DND-41 (cell line): ENCODE data around the gene ENTPD8.

Experiments
- ATAC-seq: fragments of 200-7000 bp; cut with Tn5 transposase; 3 replicates; pipeline ENCODE4 v1.9.1; 2021; ENCODE audit warnings: low read depth; ENCODE audit not compliant: insufficient read depth
- DNase-seq: peaks from one replicate; pipeline ENCODE4 v3.0.0-alpha.2; 2020
- H2AFZ ChIP-seq: 2 replicates; pipeline ENCODE4 v1.6.0; 2012; ENCODE audit warnings: low read depth, low read length
- H3K27ac ChIP-seq: 2 replicates; pipeline ENCODE4 v1.5.1; 2012; ENCODE audit warnings: low read length, inconsistent platforms
- H3K27me3 ChIP-seq: fragments of 200-600 bp; sonication (generic); 2 replicates; pipeline ENCODE4 v1.6.0; 2012; ENCODE audit warnings: low read length, mild to moderate bottlenecking, inconsistent platforms; ENCODE audit not compliant: insufficient read depth, poor library complexity
- H3K36me3 ChIP-seq: 2 replicates; pipeline ENCODE4 v1.5.1; 2012; ENCODE audit warnings: low read length, inconsistent platforms; ENCODE audit not compliant: insufficient read depth
- H3K4me1 ChIP-seq: 2 replicates; pipeline ENCODE4 v1.5.1; 2012; ENCODE audit warnings: mild to moderate bottlenecking, low read length; ENCODE audit not compliant: insufficient read depth
- H3K4me2 ChIP-seq: 2 replicates; pipeline ENCODE4 v1.6.0; 2012; ENCODE audit warnings: mild to moderate bottlenecking, moderate library complexity, low read length, inconsistent platforms; ENCODE audit not compliant: insufficient read depth
- H3K4me3 ChIP-seq, 2 experiments: fragments of 200-600 bp in 1 of 2; shearing (Covaris generic) in 1 of 2; 2 replicates each; pipeline ENCODE4 v1.5.1; 2012 to 2016; ENCODE audit warnings: inconsistent platforms in 2 of 2, low read length in 2 of 2, mild to moderate bottlenecking in 2 of 2, low read depth in 1 of 2, moderate library complexity in 1 of 2
- H3K79me2 ChIP-seq: 2 replicates; pipeline ENCODE4 v1.6.0; 2012; ENCODE audit warnings: low read length, inconsistent platforms; ENCODE audit not compliant: insufficient read depth
- H3K9ac ChIP-seq: 2 replicates; pipeline ENCODE4 v1.6.0; 2012; ENCODE audit warnings: low read depth, mild to moderate bottlenecking, inconsistent platforms, low read length, moderate library complexity
- H3K9me3 ChIP-seq: 2 replicates; pipeline ENCODE4 v1.5.1; 2012; ENCODE audit warnings: low read length, moderate library complexity, mild to moderate bottlenecking, inconsistent platforms; ENCODE audit not compliant: insufficient read depth, severe bottlenecking
- H4K20me1 ChIP-seq: 2 replicates; pipeline ENCODE4 v1.6.0; 2012; ENCODE audit warnings: low read length; ENCODE audit not compliant: insufficient read depth
- CTCF ChIP-seq: IDR thresholded peaks from 2 replicates; pipeline ENCODE4 v1.5.1; 2012; ENCODE audit warnings: borderline replicate concordance, low read length, moderate library complexity, mild to moderate bottlenecking; ENCODE audit not compliant: poor library complexity, severe bottlenecking; ENCODE audit errors: extremely low read depth
- EZH2 ChIP-seq: IDR thresholded peaks from 3 replicates; pipeline ENCODE4 v1.6.1; 2012; ENCODE audit warnings: borderline replicate concordance, low read depth, mild to moderate bottlenecking, moderate library complexity, low read length, inconsistent platforms; ENCODE audit not compliant: severe bottlenecking

Gene ENTPD8

GRCh38 chr9:137396634-137397367 is 44.4 kb downstream of the ENTPD8 start:
- no peak overlapping the region for H3K9ac ChIP-seq
- H3K9me3 ChIP-seq = no peaks in the 10 kb centered on the region
- H3K4me2 ChIP-seq = no peak overlapping the region
- DNase-seq = no peak
- no peaks in the 10 kb centered on the region for H3K4me1 ChIP-seq
- H3K36me3 ChIP-seq = no peaks in the 10 kb centered on the region
- H3K27ac ChIP-seq = no peak overlapping the region
- H2AFZ ChIP-seq = no peak overlapping the region
- no peak for ATAC-seq
- no peaks in the 10 kb centered on the region for H3K79me2 ChIP-seq
- no peaks in the 10 kb centered on the region for H3K27me3 ChIP-seq
- H4K20me1 ChIP-seq = no peaks in the 10 kb centered on the region
- no peak for TF ChIP-seq CTCF
- no peak for TF ChIP-seq EZH2
- no peak overlapping the region for H3K4me3 ChIP-seq

GRCh38 chr9:137396227-137396626 is 44.9 kb downstream of the ENTPD8 start:
- Histone ChIP-seq H2AFZ (no peak overlapping the region), H3K4me2 (no peak overlapping the region), H3K27ac (no peak overlapping the region), H3K27me3 (no peaks in the 10 kb centered on the region), H3K79me2 (no peaks in the 10 kb centered on the region), H3K4me1 (no peaks in the 10 kb centered on the region), H3K4me3 (no peak overlapping the region), H4K20me1 (no peaks in the 10 kb centered on the region), H3K9me3 (no peaks in the 10 kb centered on the region), H3K36me3 (no peaks in the 10 kb centered on the region), H3K9ac (no peak overlapping the region)
- no peak for DNase-seq
- TF ChIP-seq EZH2 = no peak
- TF ChIP-seq CTCF = no peak
- ATAC-seq = no peak

DNA sequence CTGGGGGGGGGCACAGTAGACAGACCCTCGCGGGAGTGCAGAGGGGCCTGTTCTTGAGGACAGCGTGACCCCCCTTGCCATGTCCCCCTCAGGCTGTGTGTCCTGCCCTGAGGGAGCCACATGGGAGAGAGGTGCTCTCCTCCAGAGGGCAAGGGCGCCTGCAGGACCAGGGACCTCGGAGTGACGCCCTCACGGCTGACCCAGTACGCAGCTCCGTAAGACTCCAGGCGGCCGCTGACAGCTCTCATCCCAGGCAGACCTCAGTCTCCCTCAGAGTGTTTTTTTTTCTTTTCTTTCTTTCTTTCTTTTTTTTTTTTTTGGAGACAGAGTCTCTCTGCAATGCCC is 45.5 kb downstream of the ENTPD8 start:
- TF ChIP-seq CTCF = no peak
- no peak for TF ChIP-seq EZH2
- H3K36me3 ChIP-seq = no peaks in the 10 kb centered on the region
- DNase-seq (no peak), ATAC-seq (no peak)
- H4K20me1 ChIP-seq = no peaks in the 10 kb centered on the region
- H3K27me3 ChIP-seq = no peaks in the 10 kb centered on the region
- H3K4me3 ChIP-seq = no peak overlapping the region
- H3K9me3 ChIP-seq = no peaks in the 10 kb centered on the region
- no peak overlapping the region for H3K4me2 ChIP-seq
- H3K79me2 ChIP-seq = no peaks in the 10 kb centered on the region
- no peaks in the 10 kb centered on the region for H3K4me1 ChIP-seq
- H3K9ac ChIP-seq = no peak overlapping the region
- no peak overlapping the region for H2AFZ ChIP-seq
- H3K27ac ChIP-seq = no peak overlapping the region
